C4-2B (cell line): Measurements from ENCODE around the gene VANGL1.
A peak's percentile ranks its signal among the peaks of the same experiment; 100 is the strongest.

Experiments used
- H3K27ac ChIP-seq: fragments of 450-650 bp; 2 replicates; pipeline ENCODE4 v1.5.1; 2017
- CTCF ChIP-seq: fragments of 450-650 bp; conservative IDR thresholded peaks from 2 replicates; pipeline ENCODE4 v1.5.1; 2017; ENCODE audit warnings: mild to moderate bottlenecking
- ZFX ChIP-seq: fragments of 450-650 bp; IDR thresholded peaks from 2 replicates; pipeline ENCODE4 v1.6.1; 2017

VANGL1 gene

GRCh38 chr1:115714572-115715141 lies 72.9 kb downstream of the VANGL1 start:
- H3K27ac ChIP-seq: peak overlapping the region; percentile 44
- TF ChIP-seq CTCF (no peak), ZFX (no peak)

GRCh38 chr1:115717541-115717940 lies 75.8 kb downstream of the VANGL1 start:
- TF ChIP-seq ZFX: no peak
- peak; percentile 55 for TF ChIP-seq CTCF
- no peak overlapping the region for H3K27ac ChIP-seq

- no peak for TF ChIP-seq ZFX
- TF ChIP-seq CTCF: 0 out of 2 replicates have a peak, but pooled peaks have one; percentile 1
- H3K27ac ChIP-seq: no peak overlapping the region
Measured at GRCh38 chr1:115718011-115718754, 76.4 kb downstream of the VANGL1 start.

- no peak overlapping the region for H3K27ac ChIP-seq
- no peak for TF ChIP-seq CTCF
- TF ChIP-seq ZFX: no peak
Measured at GRCh38 chr1:115719285-115719684, 77.5 kb downstream of the VANGL1 start.

- no peak overlapping the region for H3K27ac ChIP-seq
- no peak for TF ChIP-seq ZFX
- TF ChIP-seq CTCF: no peak
Measured at GRCh38 chr1:115722221-115722620, 80.5 kb downstream of the VANGL1 start.

GRCh38 chr1:115723756-115724155 lies 82.0 kb downstream of the VANGL1 start:
- no peak overlapping the region for H3K27ac ChIP-seq
- TF ChIP-seq ZFX (no peak), CTCF (no peak)

- TF ChIP-seq ZFX (no peak), CTCF (no peak)
- peak overlapping the region; percentile 18; the same call in 1 of the 2 replicates for H3K27ac ChIP-seq
Measured at GRCh38 chr1:115725600-115725999, 83.8 kb downstream of the VANGL1 start.
